GM12892 (cell line): Measurements from ENCODE around the gene ODF2.
"Not testable (repeated sequence)": the region's sequence is repeated elsewhere in the genome, so short reads cannot be mapped to it uniquely, and the experiment has no call there.

Experiments
- DNase-seq: peaks from one replicate; pipeline ENCODE4 v3.0.0; 2011; ENCODE audit not compliant: insufficient read length
- FAIRE-seq: peaks from 2 replicates; lab custom pipeline; 2011; peaks lifted over from hg19 to GRCh38; lab: Jason Lieb, UNC
- POLR2A ChIP-seq: IDR thresholded peaks from 2 replicates; pipeline ENCODE4 v1.6.1; 2011; ENCODE audit warnings: low read depth, low read length, control low read depth
- POLR2AphosphoS5 ChIP-seq: IDR thresholded peaks from 2 replicates; pipeline ENCODE4 v1.6.1; 2011; ENCODE audit warnings: low read depth, low read length, control low read depth
- TAF1 ChIP-seq: IDR thresholded peaks from 2 replicates; pipeline ENCODE4 v1.6.1; 2011; ENCODE audit warnings: low read depth, mild to moderate bottlenecking, control low read depth, low read length, borderline replicate concordance

Gene ODF2

GRCh38 chr9:128431207-128431606 lies 24.6 kb upstream of the ODF2 start:
- TF ChIP-seq TAF1 (no peak), POLR2A (no peak), POLR2AphosphoS5 (no peak)
- DNase-seq (no peak), FAIRE-seq (no peak)

- TF ChIP-seq POLR2A (no peak), TAF1 (no peak)
- DNase-seq: no peak
- FAIRE-seq: no peak
Measured at GRCh38 chr9:128434340-128434739, 21.5 kb upstream of the ODF2 start.

GRCh38 chr9:128435611-128436010 lies 20.2 kb upstream of the ODF2 start:
- DNase-seq (no peak), FAIRE-seq (no peak)
- no peak for TF ChIP-seq POLR2AphosphoS5
- TF ChIP-seq POLR2A: no peak
- no peak for TF ChIP-seq TAF1

GRCh38 chr9:128438343-128439109 lies 17.3 kb upstream of the ODF2 start:
- DNase-seq (peak; percentile 85), FAIRE-seq (peak; percentile 33)
- no peak for TF ChIP-seq POLR2AphosphoS5
- TF ChIP-seq POLR2A: no peak
- TF ChIP-seq TAF1: no peak

GRCh38 chr9:128439273-128439672 lies 16.5 kb upstream of the ODF2 start:
- no peak for TF ChIP-seq POLR2A
- no peak for TF ChIP-seq POLR2AphosphoS5
- TF ChIP-seq TAF1: no peak
- DNase-seq: no peak
- no peak for FAIRE-seq

GRCh38 chr9:128442150-128442549 lies 13.7 kb upstream of the ODF2 start:
- no peak for TF ChIP-seq POLR2A
- no peak for TF ChIP-seq POLR2AphosphoS5
- TF ChIP-seq TAF1: no peak
- no peak for DNase-seq
- FAIRE-seq: no peak

- not testable (repeated sequence) for DNase-seq, FAIRE-seq
Measured at GRCh38 chr9:128446505-128446904, 9.3 kb upstream of the ODF2 start.

- FAIRE-seq (no peak), DNase-seq (no peak)
- no peak for TF ChIP-seq POLR2A
- no peak for TF ChIP-seq POLR2AphosphoS5
- no peak for TF ChIP-seq TAF1
Measured at GRCh38 chr9:128448746-128449145, 7.1 kb upstream of the ODF2 start.

- TF ChIP-seq POLR2AphosphoS5 (no peak), TAF1 (no peak), POLR2A (no peak)
- no peak for FAIRE-seq
- no peak for DNase-seq
Measured at GRCh38 chr9:128454991-128455390, 815 bp upstream of the ODF2 start.

GRCh38 chr9:128456613-128457061 lies 831 bp downstream of the ODF2 start:
- TF ChIP-seq POLR2AphosphoS5: no peak
- no peak for TF ChIP-seq POLR2A
- TF ChIP-seq TAF1: no peak
- peak; percentile 86 for FAIRE-seq
- DNase-seq: peak; percentile 91

GRCh38 chr9:128457207-128457606 lies 1.4 kb downstream of the ODF2 start:
- DNase-seq (no peak), FAIRE-seq (no peak)
- TF ChIP-seq TAF1 (no peak), POLR2A (no peak), POLR2AphosphoS5 (no peak)

GRCh38 chr9:128459011-128459410 lies 3.2 kb downstream of the ODF2 start:
- FAIRE-seq (no peak), DNase-seq (no peak)
- no peak for TF ChIP-seq POLR2AphosphoS5
